Effector CD4-positive, alpha-beta T cell (primary cell): Measurements from ENCODE around the gene PLEKHG4B.

Experiments used
- DNase-seq: peaks from one replicate; pipeline ENCODE4 v3.0.0-alpha.2; 2020

Gene PLEKHG4B

GRCh38 chr5:172421-172820 is 80.5 kb downstream of the PLEKHG4B start:
- no peak for DNase-seq

GRCh38 chr5:172841-173251 is 80.9 kb downstream of the PLEKHG4B start:
- DNase-seq = no peak

- no peak for DNase-seq
Observed at GRCh38 chr5:173392-174290, 81.7 kb downstream of the PLEKHG4B start.

- no peak for DNase-seq
Observed at GRCh38 chr5:174291-174600, 82.3 kb downstream of the PLEKHG4B start.

- DNase-seq = no peak
Observed at GRCh38 chr5:174876-175465, 83.0 kb downstream of the PLEKHG4B start.

- no peak for DNase-seq
Observed at GRCh38 chr5:176296-176823, 84.4 kb downstream of the PLEKHG4B start.

- no peak for DNase-seq
Observed at GRCh38 chr5:178110-178509, 86.1 kb downstream of the PLEKHG4B start.

GRCh38 chr5:179401-179800 is 87.4 kb downstream of the PLEKHG4B start:
- no peak for DNase-seq

- DNase-seq = no peak
Observed at GRCh38 chr5:180286-180918, 88.4 kb downstream of the PLEKHG4B start.

- DNase-seq = no peak
Observed at GRCh38 chr5:181160-181559, 89.2 kb downstream of the PLEKHG4B start.

- no peak for DNase-seq
Observed at GRCh38 chr5:181566-181965, 89.6 kb downstream of the PLEKHG4B start.

GRCh38 chr5:182126-182525 is 90.2 kb downstream of the PLEKHG4B start:
- no peak for DNase-seq

- no peak for DNase-seq
Observed at GRCh38 chr5:184471-184870, 92.5 kb downstream of the PLEKHG4B start.

- DNase-seq = no peak
Observed at GRCh38 chr5:185095-186070, 93.4 kb downstream of the PLEKHG4B start.

GRCh38 chr5:186091-187041 is 94.4 kb downstream of the PLEKHG4B start:
- DNase-seq = no peak

GRCh38 chr5:187042-187431 is 95.1 kb downstream of the PLEKHG4B start:
- DNase-seq = no peak

- no peak for DNase-seq
Observed at GRCh38 chr5:187617-188451, 95.9 kb downstream of the PLEKHG4B start.

GRCh38 chr5:188488-189481 is 96.8 kb downstream of the PLEKHG4B start:
- DNase-seq = peak; percentile 76

GRCh38 chr5:189486-189885 is 97.5 kb downstream of the PLEKHG4B start:
- DNase-seq = no peak
